NCI-H748 (cell line): ENCODE results near the gene NPDC1.

Experiments
- DNase-seq: peaks from one replicate; lab custom pipeline; 2025; ENCODE audit not compliant: unreplicated experiment; lab: John Stamatoyannopoulos, UW

The NPDC1 gene

GRCh38 chr9:137028263-137029057 lies 17.5 kb downstream of the NPDC1 start:
- peak; percentile 76 for DNase-seq

- peak; percentile 60 for DNase-seq
Observed at GRCh38 chr9:137027369-137028262, 18.4 kb downstream of the NPDC1 start, which contains the start of gene ABCA2. ABCA2 (minus strand) TSS chr9:137028237; CDS start chr9:137028140, 97 bp downstream.

GRCh38 chr9:137026828-137027227 lies 19.1 kb downstream of the NPDC1 start:
- no peak for DNase-seq

GRCh38 chr9:137026384-137026783 lies 19.6 kb downstream of the NPDC1 start:
- no peak for DNase-seq

GRCh38 chr9:137025517-137025966 lies 20.4 kb downstream of the NPDC1 start:
- DNase-seq, result peak; percentile 94

GRCh38 chr9:137023583-137023991 lies 22.4 kb downstream of the NPDC1 start:
- no peak for DNase-seq

GRCh38 chr9:137023157-137023556 lies 22.8 kb downstream of the NPDC1 start:
- no peak for DNase-seq

GRCh38 chr9:137022662-137023008 lies 23.3 kb downstream of the NPDC1 start:
- DNase-seq, result no peak

GRCh38 chr9:137021979-137022661 lies 23.9 kb downstream of the NPDC1 start:
- peak; percentile 84 for DNase-seq

- no peak for DNase-seq
Observed at GRCh38 chr9:137021568-137021978, 24.4 kb downstream of the NPDC1 start.

- DNase-seq, result no peak
Observed at GRCh38 chr9:137020771-137021567, 25.0 kb downstream of the NPDC1 start.

GRCh38 chr9:137019891-137020683 lies 25.9 kb downstream of the NPDC1 start:
- no peak for DNase-seq

- no peak for DNase-seq
Observed at GRCh38 chr9:137018761-137019559, 27.0 kb downstream of the NPDC1 start.

GRCh38 chr9:137017791-137018497 lies 28.0 kb downstream of the NPDC1 start:
- DNase-seq, result no peak

GRCh38 chr9:137017071-137017470 lies 28.9 kb downstream of the NPDC1 start:
- DNase-seq, result no peak

- no peak for DNase-seq
Observed at GRCh38 chr9:137016436-137016835, 29.5 kb downstream of the NPDC1 start.

- no peak for DNase-seq
Observed at GRCh38 chr9:137015976-137016375, 30.0 kb downstream of the NPDC1 start.

GRCh38 chr9:137015540-137015930 lies 30.4 kb downstream of the NPDC1 start:
- DNase-seq, result no peak
